H1 (cell line): Measurements from ENCODE around the gene RPS15. TPM values are rescaled to one million over a fixed set of nuclear protein-coding genes. Genes with fewer than 3 reads are reported as not detected.
A peak's percentile ranks its signal among the peaks of the same experiment; 100 is the strongest.

Source experiments
- CTCF ChIA-PET: fragments of 300-600 bp; sonication (Branson Sonifier 250); formaldehyde crosslinking; loops from one replicate; lab custom pipeline; 2021; ENCODE audit not compliant: partially characterized antibody; lab: Charles Lee
- POLR2A ChIA-PET: fragments of 300-600 bp; sonication (Branson Sonifier 250); formaldehyde crosslinking; loops from one replicate; lab custom pipeline; 2021; ENCODE audit warnings: inconsistent platforms; ENCODE audit not compliant: partially characterized antibody; lab: Charles Lee
- DNase-seq, 2 experiments: peaks; one replicate each; pipeline versions ENCODE4 v3.0.0 to v3.0.0-alpha.2; 2010 to 2022; ENCODE audit warnings: low spot score in 2 of 2, low read depth in 1 of 2, mixed read lengths in 1 of 2
- FAIRE-seq: peaks from 2 replicates; lab custom pipeline; 2011; peaks lifted over from hg19 to GRCh38; lab: Jason Lieb, UNC
- H2AFZ ChIP-seq: 2 replicates; pipeline ENCODE4 v1.8.1; 2012; ENCODE audit warnings: low read length, inconsistent platforms
- H2AK5ac ChIP-seq: 2 replicates; pipeline ENCODE4 v1.6.1; 2013; ENCODE audit warnings: low read depth, low read length
- H2BK120ac ChIP-seq: replicated peaks from 2 replicates; pipeline ENCODE3; 2013; ENCODE audit warnings: low read depth, low read length, inconsistent platforms
- H2BK12ac ChIP-seq: 2 replicates; pipeline ENCODE4 v1.6.1; 2013; ENCODE audit warnings: low read depth, low read length
- H2BK15ac ChIP-seq: 2 replicates; pipeline ENCODE4 v1.6.1; 2013; ENCODE audit warnings: low read length
- H2BK20ac ChIP-seq: 2 replicates; pipeline ENCODE4 v1.6.1; 2013; ENCODE audit warnings: low read length
- H2BK5ac ChIP-seq: 2 replicates; pipeline ENCODE4 v1.6.1; 2013; ENCODE audit warnings: low read depth, low read length
- H3K14ac ChIP-seq: 2 replicates; pipeline ENCODE4 v1.6.1; 2013; ENCODE audit warnings: inconsistent platforms; ENCODE audit not compliant: insufficient read length
- H3K18ac ChIP-seq: 2 replicates; pipeline ENCODE4 v1.6.1; 2013; ENCODE audit warnings: low read length; ENCODE audit errors: extremely low read depth
- H3K23ac ChIP-seq: 2 replicates; pipeline ENCODE4 v1.6.1; 2013; ENCODE audit warnings: inconsistent platforms; ENCODE audit not compliant: insufficient read length
- H3K23me2 ChIP-seq: 2 replicates; pipeline ENCODE4 v1.6.1; 2013; ENCODE audit warnings: low read depth, low read length
- H3K27ac ChIP-seq: 2 replicates; pipeline ENCODE4 v1.6.1; 2011; ENCODE audit warnings: low read depth, low read length, inconsistent platforms
- H3K27me3 ChIP-seq, 4 experiments: replicated peaks in 1 of 4; 1 replicate in 1 of 4; 2 replicates in 3 of 4; pipeline versions ENCODE4 v1.6.1 to v1.8.1; 2011 to 2013; ENCODE audit warnings: low read length in 3 of 4, mild to moderate bottlenecking in 3 of 4, inconsistent platforms in 2 of 4, mixed read lengths in 2 of 4, moderate library complexity in 1 of 4; ENCODE audit not compliant: control insufficient read depth in 3 of 4, insufficient read depth in 3 of 4; ENCODE audit errors: extremely low read depth in 1 of 4
- H3K36me3 ChIP-seq, 4 experiments: 2 replicates each; pipeline versions ENCODE4 v1.6.1 to v1.8.1; 2011 to 2013; ENCODE audit warnings: mild to moderate bottlenecking in 4 of 4, low read length in 3 of 4, moderate library complexity in 2 of 4, control low read depth in 1 of 4, inconsistent platforms in 1 of 4; ENCODE audit not compliant: insufficient read depth in 4 of 4, control insufficient read depth in 2 of 4
- H3K4ac ChIP-seq: replicated peaks from 2 replicates; pipeline ENCODE3; 2013; ENCODE audit warnings: low read length, low read depth, mixed read lengths, inconsistent platforms; ENCODE audit not compliant: insufficient read length
- H3K4me1 ChIP-seq, 4 experiments: replicated peaks in 1 of 4; 1 replicate in 1 of 4; 2 replicates in 3 of 4; pipeline versions ENCODE4 v1.6.1 to v1.8.1; 2011 to 2013; ENCODE audit warnings: low read length in 3 of 4, inconsistent platforms in 2 of 4, mixed read lengths in 1 of 4; ENCODE audit not compliant: insufficient read depth in 4 of 4, control insufficient read depth in 3 of 4
- H3K4me2 ChIP-seq, 2 experiments: 2 replicates each; pipeline versions ENCODE4 v1.6.1 to v1.8.1; 2011 to 2013; ENCODE audit warnings: low read depth in 2 of 2, low read length in 2 of 2, control low read depth in 1 of 2, inconsistent platforms in 1 of 2, mild to moderate bottlenecking in 1 of 2; ENCODE audit not compliant: insufficient read depth in 1 of 2
- H3K4me3 ChIP-seq, 4 experiments: fragments of 200-600, 300-600 bp in 1 of 4; sonication (generic), shearing (Covaris generic), sonication (Bioruptor Twin) in 1 of 4; 2 replicates each; pipeline versions ENCODE4 v1.5.1 to v1.8.1; 2011 to 2016; ENCODE audit warnings: low read length in 4 of 4, low read depth in 3 of 4, control low read depth in 2 of 4, inconsistent platforms in 2 of 4, mild to moderate bottlenecking in 2 of 4, mixed read lengths in 1 of 4, moderate library complexity in 1 of 4; ENCODE audit not compliant: insufficient read depth in 2 of 4; ENCODE audit errors: extremely low read depth in 1 of 4
- H3K56ac ChIP-seq: replicated peaks from 2 replicates; pipeline ENCODE3; 2013; ENCODE audit warnings: low read depth, mild to moderate bottlenecking, mixed read lengths, low read length, inconsistent platforms; ENCODE audit not compliant: insufficient read length
- H3K79me1 ChIP-seq: 2 replicates; pipeline ENCODE4 v1.6.1; 2013; ENCODE audit warnings: low read depth, low read length, control low read depth
- H3K79me2 ChIP-seq, 2 experiments: 2 replicates each; pipeline versions ENCODE4 v1.6.1 to v1.8.1; 2012 to 2013; ENCODE audit warnings: low read length in 2 of 2, mild to moderate bottlenecking in 2 of 2, inconsistent platforms in 1 of 2; ENCODE audit not compliant: insufficient read depth in 2 of 2, control insufficient read depth in 1 of 2
- H3K9ac ChIP-seq, 4 experiments: replicated peaks in 1 of 4; 1 replicate in 1 of 4; 2 replicates in 3 of 4; pipeline versions ENCODE4 v1.6.1 to v1.8.1; 2011 to 2013; ENCODE audit warnings: low read depth in 3 of 4, low read length in 3 of 4, control low read depth in 2 of 4, mild to moderate bottlenecking in 2 of 4, moderate library complexity in 2 of 4, inconsistent platforms in 1 of 4; ENCODE audit errors: extremely low read depth in 1 of 4
- H3K9me3 ChIP-seq, 2 experiments: 2 replicates each; pipeline versions ENCODE4 v1.6.1 to v1.8.1; 2012 to 2013; ENCODE audit warnings: mild to moderate bottlenecking in 2 of 2, moderate library complexity in 2 of 2, control low read depth in 1 of 2, inconsistent platforms in 1 of 2, low read depth in 1 of 2, low read length in 1 of 2, mixed read lengths in 1 of 2; ENCODE audit not compliant: insufficient read depth in 2 of 2
- H4K20me1 ChIP-seq, 2 experiments: replicated peaks in 1 of 2; 2 replicates each; pipeline versions ENCODE3 to v1.8.1; 2011 to 2013; ENCODE audit warnings: inconsistent platforms in 2 of 2, low read length in 2 of 2, mild to moderate bottlenecking in 1 of 2; ENCODE audit not compliant: insufficient read depth in 2 of 2, control insufficient read depth in 1 of 2
- H4K5ac ChIP-seq: 2 replicates; pipeline ENCODE4 v1.6.1; 2013; ENCODE audit warnings: low read length, low read depth, mixed read lengths, inconsistent platforms; ENCODE audit not compliant: insufficient read length
- H4K8ac ChIP-seq: 2 replicates; pipeline ENCODE4 v1.8.0; 2013; ENCODE audit warnings: mild to moderate bottlenecking, moderate library complexity, low read length, inconsistent platforms; ENCODE audit not compliant: insufficient read depth; ENCODE audit errors: extremely low read depth
- H4K91ac ChIP-seq: replicated peaks from 2 replicates; pipeline ENCODE3; 2013; ENCODE audit warnings: low read length, mixed read lengths, inconsistent platforms; ENCODE audit not compliant: insufficient read length
- RAD21 ChIP-seq, 2 experiments: IDR thresholded peaks in 1 of 2; conservative IDR thresholded peaks in 1 of 2; 2 replicates each; pipeline ENCODE4 v1.6.1; 2011; ENCODE audit warnings: low read depth in 2 of 2, low read length in 2 of 2, improper control_type of control experiment in 1 of 2, inconsistent platforms in 1 of 2, mild to moderate bottlenecking in 1 of 2, moderate library complexity in 1 of 2
- WGBS, 2 experiments: shearing (Covaris generic) in 1 of 2; methylation state at CpG; one replicate each; pipeline versions ENCODE4 v1.1.6 to v1.1.7; 2013 to 2015; ENCODE audit warnings: low lambda C conversion rate in 2 of 2, mixed read lengths in 2 of 2, inconsistent platforms in 1 of 2, low coverage in 1 of 2, missing lambda C conversion rate in 1 of 2; ENCODE audit not compliant: insufficient replicate concordance in 2 of 2, insufficient coverage in 1 of 2, insufficient read length in 1 of 2; ENCODE audit errors: extremely low coverage in 1 of 2, missing lambda C conversion rate in 1 of 2; 5-methylcytosine and 5-hydroxymethylcytosine counted together
- polyA plus RNA-seq, 7 experiments: library from polyadenylated mRNA; depleted of rRNA in 3 of 7; stranded (reverse) in 5 of 7; unstranded in 2 of 7; fragments of >200 nt in 5 of 7; fragments of 200-250 nt in 2 of 7; gene quantifications; 1 replicate in 5 of 7; 2 replicates in 1 of 7; 4 replicates in 1 of 7; pipeline versions ENCODE4 v1.2.1 to v1.2.3, GENCODE V29; 2011 to 2013; ENCODE audit warnings: missing spikeins in 2 of 7, mixed read lengths in 2 of 7
- total RNA-seq: library from RNA; stranded (reverse); fragmentation: NEBNext Ultra II Directional; extraction: Animal tissue kit (Norgen Biotek cat#: 25700); gene quantifications from 2 replicates; pipeline ENCODE4 v1.2.1, GENCODE V29; 2021

RPS15 gene
- total and polyA plus RNA-seq, 2 of the 8 experiments (the other 6 are each of a cell fraction or from before 2014, with no cell fraction given) = 1,562 to 3,890 TPM

- CTCF ChIA-PET = interaction anchor here (0.6 to 6.9 kb wide), 9 partner anchors 12 to 412 kb away, joined by 3 to 54 read pairs (median 5); no protein-coding TSS in a partner anchor
- Histone ChIP-seq H3K9me3 (no peaks in the 10 kb centered on the region), H2AK5ac (no peak overlapping the region), H4K20me1 (peaks cover 9 to 10% of the 10 kb centered on the region in 2 experiments), H4K5ac (no peak overlapping the region), H3K27me3 (peaks cover 10 to 31% (median 25%) of the 10 kb centered on the region in 4 experiments), H3K4ac (no peak overlapping the region), H3K23me2 (peaks cover 3% of the 10 kb centered on the region; the same call in 1 of the 2 replicates), H2BK12ac (peak overlapping the region; percentile 50; the same call in 1 of the 2 replicates), H2BK15ac (no peak overlapping the region), H2AFZ (no peak overlapping the region), H4K8ac (peak overlapping the region; percentile 62), H3K18ac (no peak overlapping the region; the same call in 1 of the 2 replicates), H3K9ac (no peak overlapping the region)
- 47% methylated on average over 22 of the region's 22 CpGs; no CpG with 5 or more reads in 1 of the 2 experiments for WGBS, 2 experiments
- no peak for TF ChIP-seq RAD21 (IDR thresholded peaks at IDR 0.05 in 1 of 2, conservative IDR thresholded peaks at IDR 0.05 in 1 of 2; ENCODE audit: low read depth in 2 of 2, low read length in 2 of 2)
- TF ChIP-seq, all 59 proteins: peak for 0
- Histone ChIP-seq H3K4me1 (peaks cover 0 to 35% (median 29%) of the 10 kb centered on the region in 4 experiments; a peak in 6 of 7 replicates), H3K79me2 (no peaks in the 10 kb centered on the region), H3K56ac (no peak overlapping the region), H3K4me2 (peak overlapping the region; percentile 33 to 60), H3K4me3 (peak overlapping the region in 2 of 4 experiments; percentile 1 to 54; a peak in 3 of 8 replicates), H2BK120ac (no peak overlapping the region), H3K27ac (no peak overlapping the region), H2BK5ac (no peak overlapping the region), H3K23ac (no peak overlapping the region), H3K36me3 (no peaks in the 10 kb centered on the region; a peak in 2 of 8 replicates), H4K91ac (no peak overlapping the region), H3K79me1 (no peaks in the 10 kb centered on the region; the same call in 1 of the 2 replicates), H2BK20ac (no peak overlapping the region), H3K14ac (no peak overlapping the region)
- no peak for DNase-seq
- FAIRE-seq = no peak
- POLR2A ChIA-PET = interaction anchor here (1.1 to 9.4 kb wide), 6 partner anchors 12 to 41 kb away, joined by 4 to 109 read pairs (median 20); no protein-coding TSS in a partner anchor
These were observed 16.8 kb downstream of the RPS15 start for GRCh38 chr19:1455002-1455335.
